ENCODE data around the gene MAP2. TPM values are rescaled to one million over a fixed set of nuclear protein-coding genes. Genes with fewer than 3 reads are reported as not detected.

Gene MAP2
- total RNA-seq, 1 experiment from 2014 or later, result 0.05 TPM

- Histone ChIP-seq H3K9me3 (no peaks in the 10 kb centered on the region), H3K36me3 (ENCODE audit: control insufficient read depth, insufficient read depth, low read length) (no peaks in the 10 kb centered on the region), H3K4me3 (ENCODE audit: low read depth, low read length) (no peak overlapping the region), H3K4me1 (no peaks in the 10 kb centered on the region), H3K27me3 (replicated peaks; ENCODE audit: control insufficient read depth, insufficient read depth, low read length) (no peaks in the 10 kb centered on the region)
- intact Hi-C loops (cut with micrococcal nuclease; ENCODE audit: unreplicated experiment), result no loop called here
- BruUV-seq (replicated peaks), result no TSS peak
- Mint-ChIP-seq H3K9me3 (ENCODE audit: unreplicated experiment) (no peaks in the 10 kb centered on the region), H3K27ac (ENCODE audit: unreplicated experiment) (no peak overlapping the region), H3K27me3 (ENCODE audit: insufficient read depth, unreplicated experiment) (peaks cover 6% of the 10 kb centered on the region), H3K4me3 (ENCODE audit: unreplicated experiment) (no peak overlapping the region), H3K4me1 (ENCODE audit: low read depth, unreplicated experiment) (no peaks in the 10 kb centered on the region), H3K36me3 (ENCODE audit: insufficient read depth, unreplicated experiment) (no peaks in the 10 kb centered on the region)
- ChIA-PET CTCF (no interaction called here), POLR2A (no interaction called here)
- TF ChIP-seq CTCF (IDR thresholded peaks at IDR 0.05; ENCODE audit: insufficient read depth in 1 of 2, low read depth in 1 of 2, low read length in 1 of 2, severe bottlenecking in 1 of 2, unreplicated experiment in 1 of 2), result no peak
- no peak for DNase-seq
These were observed 102.0 kb downstream of the MAP2 start for GRCh38 chr2:209525834-209526281.

- POLR2A ChIA-PET, result no interaction called here
- no TSS peak for BruUV-seq (replicated peaks)
- CTCF ChIA-PET, result no interaction called here
- H3K27ac Mint-ChIP-seq (ENCODE audit: unreplicated experiment), result no peak overlapping the region
- Histone ChIP-seq H3K4me3 (ENCODE audit: low read depth, low read length) (no peak overlapping the region), H3K36me3 (ENCODE audit: control insufficient read depth, insufficient read depth, low read length) (no peaks in the 10 kb centered on the region), H3K9me3 (no peaks in the 10 kb centered on the region), H3K27me3 (replicated peaks; ENCODE audit: control insufficient read depth, insufficient read depth, low read length) (no peaks in the 10 kb centered on the region), H3K4me1 (no peaks in the 10 kb centered on the region)
- no peak for DNase-seq
- H3K4me3 Mint-ChIP-seq (ENCODE audit: unreplicated experiment), result no peak overlapping the region
- no peak for TF ChIP-seq CTCF (IDR thresholded peaks at IDR 0.05; ENCODE audit: insufficient read depth in 1 of 2, low read depth in 1 of 2, low read length in 1 of 2, severe bottlenecking in 1 of 2, unreplicated experiment in 1 of 2)
- H3K4me1 Mint-ChIP-seq (ENCODE audit: low read depth, unreplicated experiment), result no peaks in the 10 kb centered on the region
- H3K9me3 Mint-ChIP-seq (ENCODE audit: unreplicated experiment), result no peaks in the 10 kb centered on the region
- no peaks in the 10 kb centered on the region for H3K36me3 Mint-ChIP-seq (ENCODE audit: insufficient read depth, unreplicated experiment)
- H3K27me3 Mint-ChIP-seq (ENCODE audit: insufficient read depth, unreplicated experiment), result peaks cover 6% of the 10 kb centered on the region
- intact Hi-C loops (cut with micrococcal nuclease; ENCODE audit: unreplicated experiment), result no loop called here
These were observed 102.7 kb downstream of the MAP2 start for GRCh38 chr2:209526561-209526960.

- Mint-ChIP-seq H3K9me3 (ENCODE audit: unreplicated experiment) (no peaks in the 10 kb centered on the region), H3K4me3 (ENCODE audit: unreplicated experiment) (no peak overlapping the region), H3K36me3 (ENCODE audit: insufficient read depth, unreplicated experiment) (no peaks in the 10 kb centered on the region), H3K27ac (ENCODE audit: unreplicated experiment) (no peak overlapping the region), H3K4me1 (ENCODE audit: low read depth, unreplicated experiment) (no peaks in the 10 kb centered on the region), H3K27me3 (ENCODE audit: insufficient read depth, unreplicated experiment) (peaks cover 6% of the 10 kb centered on the region)
- intact Hi-C loops (cut with micrococcal nuclease; ENCODE audit: unreplicated experiment), result no loop called here
- no peak for TF ChIP-seq CTCF (IDR thresholded peaks at IDR 0.05; ENCODE audit: insufficient read depth in 1 of 2, low read depth in 1 of 2, low read length in 1 of 2, severe bottlenecking in 1 of 2, unreplicated experiment in 1 of 2)
- no peaks in the 10 kb centered on the region for H3K9me3 ChIP-seq
- CTCF ChIA-PET, result no interaction called here
- DNase-seq, result no peak
- no peaks in the 10 kb centered on the region for H3K4me1 ChIP-seq
- POLR2A ChIA-PET, result no interaction called here
- BruUV-seq (replicated peaks), result no TSS peak
- H3K27me3 ChIP-seq (replicated peaks; ENCODE audit: control insufficient read depth, insufficient read depth, low read length), result no peaks in the 10 kb centered on the region
- H3K36me3 ChIP-seq (ENCODE audit: control insufficient read depth, insufficient read depth, low read length), result no peaks in the 10 kb centered on the region
- no peak overlapping the region for H3K4me3 ChIP-seq (ENCODE audit: low read depth, low read length)
These were observed 105.7 kb downstream of the MAP2 start for GRCh38 chr2:209529579-209529978.
